GM21423 (cell line): ENCODE results near the gene PRKN.

Experiments
- ATAC-seq: cut with Tn5 transposase; IDR thresholded peaks from one replicate; pipeline ENCODE4 v1.9.1; 2021; ENCODE audit warnings: mild to moderate bottlenecking, moderate library complexity; ENCODE audit not compliant: unreplicated experiment

PRKN gene

DNA sequence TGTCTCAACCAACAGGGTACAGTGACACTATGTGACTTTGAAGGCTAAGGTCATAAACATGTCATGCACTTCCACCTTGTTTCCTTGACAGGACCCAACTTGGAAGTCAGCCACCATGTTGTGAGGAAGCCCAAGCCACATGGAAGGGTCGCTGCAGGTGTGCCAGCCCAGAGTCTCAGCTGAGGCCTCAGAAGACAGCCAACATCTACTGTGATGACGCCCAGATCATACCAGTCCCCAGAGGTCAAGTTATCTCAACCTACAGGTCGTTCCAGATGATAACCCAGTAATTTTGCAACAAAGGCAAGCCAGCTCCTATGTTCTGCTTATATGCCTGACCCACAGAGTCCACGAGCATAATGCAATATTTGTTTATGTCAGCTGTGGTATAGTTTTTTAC, 1077.7 kb downstream of the PRKN start:
- no peak for ATAC-seq

DNA sequence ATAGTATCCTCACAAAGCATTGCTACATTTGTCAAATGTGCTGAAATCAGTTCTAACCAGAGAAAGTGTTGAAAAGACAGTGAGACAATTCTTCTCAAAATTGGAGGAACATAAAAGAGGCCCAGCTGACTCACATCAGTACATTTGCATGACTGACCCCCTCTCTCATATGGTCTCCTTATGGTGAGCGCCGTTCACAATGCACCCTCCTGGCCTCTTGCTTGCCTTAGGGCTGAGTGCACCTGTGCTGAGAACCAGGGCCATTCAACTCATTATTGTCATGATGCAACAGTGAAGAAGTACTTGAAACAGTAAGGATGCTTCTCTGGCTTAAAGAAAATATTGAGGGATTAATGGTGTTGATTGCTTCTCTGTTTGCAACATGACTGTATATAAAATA, 1078.5 kb downstream of the PRKN start:
- ATAC-seq: no peak

DNA sequence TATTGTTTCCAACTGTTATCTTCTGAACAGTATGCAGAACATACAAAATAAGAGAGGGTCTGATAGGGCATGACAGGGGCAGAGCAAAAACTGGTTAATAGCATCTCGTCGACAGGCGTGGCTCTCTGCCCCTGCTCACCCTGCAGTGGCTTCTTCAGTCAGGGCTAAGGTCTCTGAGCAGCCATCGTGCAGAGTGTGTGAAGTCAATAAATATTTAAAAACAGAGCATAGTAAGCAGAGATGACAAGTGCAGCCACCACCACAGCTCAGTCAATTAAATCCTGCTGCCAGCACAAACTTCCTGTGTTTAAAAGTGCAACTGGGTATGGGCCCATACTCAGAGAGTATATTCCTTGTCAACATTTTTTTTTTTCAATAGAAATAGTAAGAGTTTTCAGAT, 1080.3 kb downstream of the PRKN start:
- ATAC-seq: no peak

DNA sequence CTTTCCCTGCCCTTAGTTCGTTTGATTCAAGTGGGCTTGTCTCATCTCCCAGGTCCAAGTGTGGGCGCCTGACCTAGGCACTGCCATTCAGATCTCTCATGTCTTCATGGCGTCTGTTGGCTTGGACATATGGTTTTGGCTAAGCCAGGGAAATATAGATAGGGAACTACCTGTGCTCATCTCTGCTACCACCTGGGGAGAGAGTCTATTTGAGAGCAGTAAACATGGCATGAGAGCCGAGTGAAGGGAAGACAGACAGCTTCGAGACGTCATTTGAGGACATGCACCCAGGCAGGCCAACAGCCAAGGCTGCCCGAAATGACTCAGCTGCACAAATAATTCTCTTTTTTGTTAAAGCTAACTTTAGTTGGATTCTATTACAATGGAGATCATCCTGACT, 1083.0 kb downstream of the PRKN start:
- no peak for ATAC-seq

DNA sequence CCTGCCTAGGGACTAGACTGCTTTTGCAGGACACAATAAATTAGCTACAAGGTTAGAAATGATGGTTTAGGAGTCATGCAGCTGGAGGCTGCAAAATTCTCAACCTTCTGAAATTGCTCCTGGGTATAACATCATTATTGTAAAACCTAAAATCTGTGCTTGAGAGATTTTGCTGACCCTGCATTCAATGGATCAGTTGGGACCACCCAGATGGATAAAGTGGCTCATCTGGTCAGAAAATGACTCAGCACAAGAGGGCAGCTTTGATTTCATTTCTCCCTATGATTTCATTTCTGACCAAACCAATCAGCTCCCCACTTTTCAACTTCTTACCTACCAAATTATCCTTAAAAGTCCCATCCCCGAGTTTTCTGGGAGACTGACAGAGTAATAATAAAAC, 1086.4 kb downstream of the PRKN start:
- ATAC-seq: no peak

DNA sequence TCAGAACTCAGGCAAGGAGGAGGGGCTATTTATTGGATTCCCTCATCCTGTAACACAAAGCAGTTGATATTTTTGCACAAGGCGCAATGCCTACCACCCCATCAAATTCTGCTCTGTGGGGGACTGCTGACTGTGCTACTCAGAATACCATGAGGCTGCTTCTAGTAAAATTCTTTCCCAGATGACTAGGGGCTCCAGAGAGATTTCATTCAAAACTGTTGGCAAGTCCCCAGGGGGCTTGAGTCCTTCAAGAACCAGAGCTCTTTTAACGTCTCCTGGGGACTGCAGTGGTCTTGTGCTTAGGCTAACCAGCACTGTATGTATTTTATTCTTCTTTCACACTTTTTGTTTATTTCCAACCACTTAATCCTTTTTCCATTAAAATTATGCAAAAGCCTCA, 1087.8 kb downstream of the PRKN start:
- ATAC-seq: no peak

DNA sequence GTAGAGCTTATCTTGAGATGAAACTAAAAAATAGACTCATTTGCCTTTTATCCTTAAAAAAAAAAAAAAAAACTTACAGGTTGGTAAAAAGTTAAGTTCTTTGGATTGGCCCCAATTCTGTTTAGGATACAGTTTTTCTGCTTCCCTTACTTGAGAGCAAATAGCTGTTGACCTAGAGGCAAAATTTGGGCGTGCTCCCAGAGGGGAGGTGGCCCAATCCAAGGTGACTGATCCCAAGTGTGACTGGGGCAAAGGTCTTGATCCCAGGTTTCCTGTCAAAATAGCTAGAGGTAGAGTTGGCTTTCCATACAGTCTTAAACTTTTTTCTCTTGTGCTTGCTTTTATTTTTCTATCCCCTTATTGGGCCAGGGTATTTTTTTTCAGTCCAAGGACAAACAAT, 1089.9 kb downstream of the PRKN start:
- no peak for ATAC-seq

DNA sequence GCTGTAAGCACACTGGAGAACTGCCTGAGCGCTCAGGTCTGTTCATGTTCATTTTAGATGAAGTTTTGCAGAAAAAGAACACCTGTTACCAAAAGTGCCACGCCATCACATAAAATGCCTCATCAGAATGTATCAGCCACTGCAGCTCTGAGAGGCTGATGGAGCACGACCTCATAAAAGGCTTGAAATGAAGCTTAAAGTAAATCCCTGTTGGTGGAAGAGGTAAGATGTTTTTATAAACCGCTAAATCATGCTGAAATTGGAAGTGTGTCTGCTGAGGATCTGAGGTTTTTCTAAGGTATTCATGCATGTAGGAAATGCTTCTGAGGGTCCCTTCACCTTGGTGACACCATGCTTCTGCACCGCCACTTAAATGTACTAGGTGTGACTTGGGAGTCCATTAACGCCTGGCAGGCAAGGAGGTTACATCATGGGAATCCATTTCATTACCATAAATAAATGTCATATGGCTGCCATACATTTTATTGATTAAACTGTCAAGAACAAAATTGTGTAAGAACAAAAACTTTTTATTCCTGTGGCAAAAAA, 1090.6 kb downstream of the PRKN start:
- ATAC-seq: no peak

DNA sequence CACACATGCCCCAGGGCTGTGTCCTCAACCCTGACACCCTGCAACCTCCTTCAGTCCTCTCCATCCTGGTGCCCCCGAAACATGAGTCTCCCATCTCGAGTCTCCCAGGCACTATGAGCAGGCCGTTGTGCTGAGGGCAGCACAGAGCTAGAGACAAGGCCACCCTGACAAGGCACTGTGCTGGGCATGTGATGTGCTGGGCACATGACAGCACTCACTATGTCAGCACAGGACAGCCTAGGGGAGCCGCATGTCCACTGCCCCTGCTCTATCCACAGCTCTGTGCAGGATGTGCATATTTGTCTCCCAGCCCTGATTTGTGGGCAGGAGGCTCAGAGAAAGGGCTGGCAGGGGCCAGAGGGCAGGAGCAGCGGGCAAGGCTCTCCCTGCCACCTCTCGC, 1091.6 kb downstream of the PRKN start:
- no peak for ATAC-seq

DNA sequence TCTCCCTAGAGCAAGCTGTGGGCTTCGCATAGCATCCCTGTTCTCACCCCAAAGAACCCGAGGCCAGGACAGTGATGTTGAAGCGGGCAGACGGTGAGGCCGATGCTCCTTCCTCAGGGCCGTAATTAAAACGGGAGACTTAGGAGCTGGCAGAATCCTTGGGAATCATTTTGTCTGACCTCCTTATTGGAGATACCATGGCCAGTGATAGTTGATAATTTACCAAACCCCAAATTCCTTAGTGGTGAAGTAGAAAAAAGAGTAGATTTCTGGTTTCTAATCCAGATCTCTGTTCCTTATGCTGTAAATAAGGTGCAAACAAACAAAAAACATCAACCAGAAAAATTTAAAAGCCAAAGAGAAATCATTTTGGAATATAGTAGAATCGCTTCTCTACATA, 1092.7 kb downstream of the PRKN start:
- ATAC-seq: no peak

DNA sequence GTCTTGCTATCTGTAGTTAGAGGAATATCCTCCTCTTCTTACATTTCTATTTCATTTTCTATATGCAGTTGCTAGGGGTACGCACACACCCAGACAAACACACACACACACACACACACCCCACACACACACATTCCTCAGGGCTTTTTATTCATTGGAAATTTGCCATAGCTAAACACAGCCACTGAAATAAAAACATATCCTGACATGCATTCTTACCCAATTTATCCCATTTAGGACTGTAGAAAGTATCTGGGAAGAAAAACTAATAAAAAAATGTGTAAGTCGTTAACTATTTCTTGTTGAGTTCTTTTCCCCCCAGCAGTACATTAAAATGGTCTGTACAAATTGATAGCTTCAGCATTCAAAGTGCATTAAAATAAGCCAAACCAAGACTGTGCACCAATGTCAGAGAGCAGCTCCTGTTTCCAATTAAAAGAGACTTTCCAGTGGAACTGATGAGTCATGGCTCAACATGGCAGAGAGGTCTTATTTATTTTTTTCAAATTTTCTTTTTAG, 1095.8 kb downstream of the PRKN start:
- no peak for ATAC-seq

DNA sequence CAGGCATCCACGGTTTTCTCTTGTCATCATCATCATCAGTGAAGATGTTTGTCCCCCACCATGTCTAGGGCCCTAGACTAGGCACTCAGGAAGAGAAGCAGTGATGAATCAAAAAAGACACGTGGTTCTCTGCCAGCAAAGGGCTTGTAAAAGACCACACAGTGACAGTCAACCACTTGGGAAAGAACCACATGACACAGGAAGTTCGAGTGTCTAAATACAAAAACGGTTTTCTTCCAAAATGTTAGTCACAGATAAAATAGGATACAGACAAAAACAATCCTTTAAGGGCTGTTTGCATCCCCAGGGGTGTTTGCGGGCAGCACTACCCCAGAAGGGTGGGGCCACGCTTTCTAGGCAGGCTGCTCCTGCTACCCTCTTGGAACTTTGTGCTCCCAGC, 1096.9 kb downstream of the PRKN start:
- no peak for ATAC-seq

DNA sequence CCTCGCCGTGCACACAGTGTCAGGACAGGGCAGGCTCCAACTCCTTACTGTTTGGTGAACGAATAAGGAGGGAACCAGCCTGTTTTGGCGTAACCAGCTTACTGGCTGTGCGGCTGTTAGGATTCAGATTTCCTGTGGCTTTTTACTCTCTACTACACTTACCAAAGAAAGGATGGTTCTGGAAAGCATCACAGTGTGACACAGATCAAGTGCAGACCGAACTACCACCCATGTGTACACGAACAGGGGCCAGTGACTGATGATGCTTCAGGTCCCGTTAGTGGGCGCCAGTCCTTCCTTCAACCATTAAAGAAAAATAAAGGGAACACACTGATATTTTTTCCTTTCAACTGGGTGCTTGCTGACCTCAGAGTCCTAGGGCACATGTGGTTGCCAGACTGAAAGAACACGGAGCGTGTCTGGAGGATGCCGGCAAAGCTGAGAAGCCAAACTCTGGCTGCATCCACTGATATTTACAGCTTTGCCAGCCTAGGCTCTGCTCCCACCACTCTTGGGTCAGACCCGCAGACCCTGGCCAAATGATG, 1101.4 kb downstream of the PRKN start:
- no peak for ATAC-seq

DNA sequence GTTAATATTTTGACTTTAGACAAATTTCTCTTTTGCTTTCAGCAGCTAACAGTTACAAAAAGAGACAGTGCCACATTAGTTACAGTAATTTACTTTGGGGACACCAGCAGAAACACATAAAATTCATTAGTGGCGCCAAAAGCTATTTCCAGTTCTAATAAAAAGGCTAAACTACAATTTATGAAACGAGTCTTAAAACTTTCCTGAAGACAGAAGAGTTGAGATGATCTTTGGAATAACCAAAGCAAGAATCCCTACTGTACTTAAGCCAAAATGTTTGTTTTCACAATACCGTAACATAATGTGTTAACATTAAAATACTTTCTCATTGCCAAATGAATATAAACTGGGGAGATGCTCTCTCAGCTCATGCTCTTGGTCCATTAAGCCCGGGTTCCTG, 1103.5 kb downstream of the PRKN start:
- ATAC-seq: no peak

DNA sequence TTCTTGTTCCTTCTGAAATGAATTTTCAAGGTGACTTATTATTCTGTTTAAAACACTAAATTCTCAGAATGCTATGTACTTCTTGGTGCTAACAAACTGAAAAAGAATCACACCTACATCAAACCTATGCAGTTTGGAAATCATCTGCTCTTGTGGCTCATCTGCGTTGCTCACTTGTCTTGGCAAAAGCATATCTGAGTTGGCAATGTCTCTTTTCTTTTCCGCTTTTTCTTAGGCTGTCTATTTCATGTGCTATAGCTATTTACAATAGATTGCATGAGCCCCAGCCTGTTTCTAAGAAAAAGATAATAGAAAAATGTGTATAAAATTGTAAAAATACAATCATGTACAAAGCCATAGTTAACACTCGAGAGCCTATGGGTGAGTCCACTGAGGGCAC, 1104.8 kb downstream of the PRKN start:
- ATAC-seq: no peak

DNA sequence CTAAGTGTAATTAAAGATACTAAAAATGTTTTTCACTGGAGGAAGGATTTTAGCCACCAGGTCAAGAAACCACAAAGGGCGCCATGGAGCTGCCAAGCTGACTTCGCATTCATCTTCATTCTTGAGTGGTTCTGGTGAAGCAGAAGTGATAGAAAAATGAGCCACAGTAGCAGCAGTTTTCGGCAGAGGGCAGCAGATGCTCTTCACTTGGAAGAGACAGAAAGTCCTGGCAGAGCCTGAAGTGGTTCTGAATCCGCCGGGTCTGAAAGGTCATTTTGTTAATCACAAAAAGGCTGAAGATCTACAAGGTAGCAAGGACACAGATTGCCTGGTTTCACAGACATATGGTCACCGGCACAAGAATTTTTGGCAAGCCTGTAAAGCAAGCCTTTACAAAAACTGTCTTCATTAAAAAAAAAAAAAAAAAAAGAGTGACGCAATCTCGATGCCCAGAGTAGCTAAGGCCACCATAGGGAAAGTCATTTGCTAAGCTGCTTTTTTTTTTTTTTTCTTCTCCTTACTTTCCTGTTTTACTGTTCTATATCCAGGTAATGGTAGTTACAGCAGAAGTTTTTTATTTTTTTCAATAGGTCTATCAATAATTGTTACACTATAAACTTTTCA, 1108.6 kb downstream of the PRKN start:
- no peak for ATAC-seq

DNA sequence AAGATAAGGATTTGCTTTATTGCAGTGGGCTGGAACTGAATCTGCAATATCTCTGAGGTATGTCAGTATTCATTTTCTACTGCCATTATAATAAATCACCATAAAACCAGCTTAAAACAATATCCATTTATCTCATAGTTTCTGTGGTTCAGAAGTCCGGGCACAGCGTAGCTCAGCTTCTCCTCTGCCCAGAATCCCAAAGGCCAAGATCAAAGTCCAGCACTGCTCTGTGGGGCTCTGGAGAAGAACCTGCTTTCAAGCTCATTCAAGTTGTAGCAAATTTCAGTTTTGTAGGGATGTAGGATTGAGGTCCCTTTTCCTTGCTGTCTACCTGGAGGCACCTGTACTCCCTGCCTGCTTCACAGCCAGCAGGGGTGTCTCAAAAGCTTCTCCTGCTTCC, 1113.9 kb downstream of the PRKN start:
- ATAC-seq: no peak

DNA sequence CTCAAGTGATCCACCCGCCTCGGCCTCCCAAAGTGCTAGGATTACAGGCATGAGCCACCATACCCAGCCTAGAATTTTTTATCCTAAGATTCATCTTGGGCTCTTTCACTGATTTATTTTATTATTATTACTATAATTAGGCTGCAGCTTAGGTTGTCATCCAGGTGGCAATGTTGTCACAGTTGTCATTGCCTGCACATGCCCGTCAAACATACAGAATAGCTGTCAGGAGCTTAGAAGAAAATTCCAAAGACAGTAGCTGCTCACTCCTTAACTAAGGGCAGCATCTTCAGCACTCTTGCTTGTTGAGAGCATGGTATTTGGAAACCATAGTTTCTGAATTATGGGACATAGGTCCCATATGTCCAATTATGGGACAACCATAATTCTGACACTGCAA, 1118.8 kb downstream of the PRKN start:
- ATAC-seq: no peak

DNA sequence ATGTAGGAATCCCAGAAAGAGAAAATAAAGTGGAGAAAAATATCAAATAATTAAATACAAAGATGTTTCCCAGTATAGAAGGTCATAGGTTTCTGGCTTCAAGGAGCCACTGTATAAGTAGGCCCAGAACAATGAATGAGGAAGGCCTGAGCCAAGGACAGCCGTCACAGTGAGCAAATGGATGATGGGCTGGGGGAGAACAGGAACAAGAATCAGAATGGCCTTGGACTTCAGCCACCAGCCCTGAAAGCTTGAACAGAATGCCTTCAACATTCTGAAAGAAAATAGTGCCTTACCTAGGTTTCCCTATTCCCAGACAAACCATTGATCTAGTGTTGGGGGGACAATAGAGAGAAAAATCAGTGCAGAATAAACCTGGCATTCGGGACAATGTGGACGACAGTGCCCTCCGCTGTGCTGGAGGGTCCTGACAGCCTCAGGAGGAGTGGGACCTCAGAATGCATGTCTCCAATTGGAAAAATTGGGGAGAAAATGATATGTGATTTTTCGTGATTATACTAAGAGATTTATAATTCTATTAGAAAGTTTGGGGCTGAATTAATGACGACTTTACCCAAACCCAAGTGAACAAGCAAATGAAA, 1119.8 kb downstream of the PRKN start:
- no peak for ATAC-seq

DNA sequence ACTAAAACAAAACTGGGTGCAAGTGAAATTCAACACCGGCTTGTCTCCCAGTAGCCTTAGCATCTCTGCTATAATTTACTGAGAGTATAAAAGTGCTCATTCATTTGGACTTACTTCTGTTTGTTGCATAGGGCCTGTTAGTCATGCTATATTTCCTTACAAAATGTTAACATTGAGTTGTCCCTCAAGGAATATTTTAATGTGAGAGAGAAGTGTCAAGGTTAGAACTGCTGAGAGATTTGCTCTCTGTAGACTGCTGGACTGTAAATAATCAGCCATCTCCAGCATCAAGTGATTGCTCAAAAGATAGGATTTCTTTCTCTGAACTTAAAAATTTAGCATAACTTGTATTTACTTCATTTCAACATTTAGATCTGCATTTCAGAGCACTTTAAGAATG, 1125.2 kb downstream of the PRKN start:
- ATAC-seq: no peak

DNA sequence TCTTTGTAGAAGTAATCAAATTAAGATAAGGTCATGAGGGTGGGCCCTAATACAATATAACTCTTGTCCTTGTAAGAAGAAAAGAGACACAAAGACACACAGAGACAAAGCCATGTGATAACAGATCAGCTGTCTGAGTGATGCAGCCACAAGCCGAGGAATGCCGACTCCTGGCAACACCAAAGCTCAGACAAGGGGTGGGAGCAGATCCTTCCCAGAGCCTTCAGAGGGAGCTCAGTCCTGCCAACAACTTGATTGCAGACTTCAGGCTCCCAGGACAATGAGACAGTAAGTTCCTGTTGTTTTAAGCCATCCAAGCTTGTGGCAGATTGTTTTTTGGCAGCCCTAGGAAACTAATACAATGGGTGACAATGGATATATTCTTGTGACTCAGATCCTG, 1128.7 kb downstream of the PRKN start:
- ATAC-seq: no peak

DNA sequence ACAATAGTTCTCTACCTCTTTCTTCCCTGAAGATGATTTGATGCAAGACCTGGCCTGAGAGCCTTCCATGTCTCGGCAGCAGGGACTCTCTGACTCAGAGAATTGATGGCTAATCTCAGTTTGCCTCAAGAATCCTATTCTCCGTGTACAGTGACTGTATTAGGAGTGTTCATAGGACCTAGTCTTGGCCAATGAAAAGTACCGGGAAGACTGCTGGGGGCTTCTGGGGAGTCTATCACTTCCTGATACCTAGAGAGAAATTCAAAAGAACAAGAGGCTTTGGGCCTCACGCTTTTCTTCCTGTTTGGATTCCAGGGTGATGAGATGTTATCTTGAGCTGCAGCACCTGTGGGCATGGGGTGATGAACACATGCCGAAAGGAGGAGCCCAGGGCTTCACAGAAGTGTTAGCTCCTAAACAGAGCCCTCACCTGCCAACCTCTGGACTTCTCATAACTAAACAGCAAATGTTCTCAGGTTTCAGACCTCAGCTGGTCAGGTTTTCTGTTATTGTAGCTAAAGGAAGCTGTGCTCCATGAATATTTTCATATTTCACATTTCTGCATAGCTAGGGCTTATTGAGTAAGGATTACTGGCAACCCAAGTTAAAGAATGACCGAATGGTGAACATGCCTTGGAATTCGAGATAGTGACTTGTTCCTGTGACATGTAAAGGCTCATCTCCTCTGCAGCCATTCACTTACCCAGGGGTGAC, 1130.6 kb downstream of the PRKN start:
- no peak for ATAC-seq
